IMR-90 (cell line): ENCODE results near the gene AAMDC.

Source experiments
- FOS ChIP-seq: fragments of 150-350 bp; IDR thresholded peaks from 2 replicates; pipeline ENCODE4 v1.6.1; 2016; ENCODE audit warnings: low read depth, low read length
- MAFK ChIP-seq: IDR thresholded peaks from 2 replicates; pipeline ENCODE4 v1.6.1; 2012; ENCODE audit warnings: low read depth, low read length, improper control_type of control experiment
- TF ChIP-seq, protein P1 (sequence below): conservative IDR thresholded peaks from 2 replicates; pipeline ENCODE4 v1.5.1; 2012; ENCODE audit warnings: mild to moderate bottlenecking, low read depth, low read length, improper control_type of control experiment

DNA sequence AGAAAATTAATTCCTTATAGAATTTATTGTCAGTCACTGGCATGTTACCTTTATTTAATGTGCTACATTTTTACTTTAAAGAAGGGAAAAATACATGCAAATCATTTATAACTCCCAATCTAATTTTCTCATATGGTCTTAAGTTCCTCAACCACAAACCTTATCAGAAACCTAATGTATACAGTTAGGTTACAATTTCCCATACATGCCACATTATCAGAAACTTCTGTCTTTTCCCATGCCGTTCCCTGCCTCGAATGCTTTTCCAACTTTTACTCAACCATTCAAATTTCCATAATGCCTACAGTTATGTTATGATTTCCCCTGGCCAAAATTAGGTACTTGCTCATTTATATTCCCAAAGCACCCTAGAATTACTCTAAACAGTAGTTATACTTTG, 14.0 kb upstream of the AAMDC start:
- TF ChIP-seq, protein P1, sequence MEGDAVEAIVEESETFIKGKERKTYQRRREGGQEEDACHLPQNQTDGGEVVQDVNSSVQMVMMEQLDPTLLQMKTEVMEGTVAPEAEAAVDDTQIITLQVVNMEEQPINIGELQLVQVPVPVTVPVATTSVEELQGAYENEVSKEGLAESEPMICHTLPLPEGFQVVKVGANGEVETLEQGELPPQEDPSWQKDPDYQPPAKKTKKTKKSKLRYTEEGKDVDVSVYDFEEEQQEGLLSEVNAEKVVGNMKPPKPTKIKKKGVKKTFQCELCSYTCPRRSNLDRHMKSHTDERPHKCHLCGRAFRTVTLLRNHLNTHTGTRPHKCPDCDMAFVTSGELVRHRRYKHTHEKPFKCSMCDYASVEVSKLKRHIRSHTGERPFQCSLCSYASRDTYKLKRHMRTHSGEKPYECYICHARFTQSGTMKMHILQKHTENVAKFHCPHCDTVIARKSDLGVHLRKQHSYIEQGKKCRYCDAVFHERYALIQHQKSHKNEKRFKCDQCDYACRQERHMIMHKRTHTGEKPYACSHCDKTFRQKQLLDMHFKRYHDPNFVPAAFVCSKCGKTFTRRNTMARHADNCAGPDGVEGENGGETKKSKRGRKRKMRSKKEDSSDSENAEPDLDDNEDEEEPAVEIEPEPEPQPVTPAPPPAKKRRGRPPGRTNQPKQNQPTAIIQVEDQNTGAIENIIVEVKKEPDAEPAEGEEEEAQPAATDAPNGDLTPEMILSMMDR = no peak
- no peak for TF ChIP-seq FOS
- no peak for TF ChIP-seq MAFK
